ENCODE results near the gene LHFPL6.

LHFPL6 gene

GRCh38 chr13:39330504-39330903 lies 272.5 kb downstream of the LHFPL6 start:
- DNase-seq: no peak

GRCh38 chr13:39329182-39329639 lies 273.8 kb downstream of the LHFPL6 start:
- no peak for DNase-seq

GRCh38 chr13:39327172-39327479 lies 275.9 kb downstream of the LHFPL6 start:
- no peak for DNase-seq

GRCh38 chr13:39326469-39327171 lies 276.4 kb downstream of the LHFPL6 start:
- DNase-seq: no peak

- DNase-seq: no peak
These were observed 278.1 kb downstream of the LHFPL6 start for GRCh38 chr13:39324806-39325311.

GRCh38 chr13:39322836-39323585 lies 280.0 kb downstream of the LHFPL6 start:
- DNase-seq: no peak

GRCh38 chr13:39321574-39321973 lies 281.4 kb downstream of the LHFPL6 start:
- DNase-seq: no peak

GRCh38 chr13:39318161-39318560 lies 284.8 kb downstream of the LHFPL6 start:
- DNase-seq: no peak

- peak; percentile 33 for DNase-seq
These were observed 285.7 kb downstream of the LHFPL6 start for GRCh38 chr13:39317291-39317690.

GRCh38 chr13:39315796-39316195 lies 287.2 kb downstream of the LHFPL6 start:
- DNase-seq: no peak

GRCh38 chr13:39313721-39314120 lies 289.3 kb downstream of the LHFPL6 start:
- DNase-seq: no peak

- no peak for DNase-seq
These were observed 290.4 kb downstream of the LHFPL6 start for GRCh38 chr13:39312596-39312995.

GRCh38 chr13:39311619-39312018 lies 291.4 kb downstream of the LHFPL6 start:
- DNase-seq: peak; percentile 26

GRCh38 chr13:39310961-39311360 lies 292.0 kb downstream of the LHFPL6 start:
- DNase-seq: no peak

- DNase-seq: no peak
These were observed 296.1 kb downstream of the LHFPL6 start for GRCh38 chr13:39306639-39307589.

- DNase-seq: peak; percentile 3
These were observed 300.2 kb downstream of the LHFPL6 start for GRCh38 chr13:39302820-39303219.

GRCh38 chr13:39298951-39299350 lies 304.0 kb downstream of the LHFPL6 start:
- DNase-seq: no peak

- peak; percentile 12 for DNase-seq
These were observed 305.3 kb downstream of the LHFPL6 start for GRCh38 chr13:39297664-39298171.

- DNase-seq: no peak
These were observed 306.0 kb downstream of the LHFPL6 start for GRCh38 chr13:39297023-39297422.

- DNase-seq: no peak
These were observed 306.8 kb downstream of the LHFPL6 start for GRCh38 chr13:39296193-39296592.

All from fibroblast of skin of right biceps (primary cell).